HG03460 (cell line): ENCODE data around the gene TPRA1.

Source experiments
- ATAC-seq: cut with Tn5 transposase; IDR thresholded peaks from one replicate; pipeline ENCODE4 v1.9.1; 2021; ENCODE audit not compliant: unreplicated experiment

Gene TPRA1

DNA sequence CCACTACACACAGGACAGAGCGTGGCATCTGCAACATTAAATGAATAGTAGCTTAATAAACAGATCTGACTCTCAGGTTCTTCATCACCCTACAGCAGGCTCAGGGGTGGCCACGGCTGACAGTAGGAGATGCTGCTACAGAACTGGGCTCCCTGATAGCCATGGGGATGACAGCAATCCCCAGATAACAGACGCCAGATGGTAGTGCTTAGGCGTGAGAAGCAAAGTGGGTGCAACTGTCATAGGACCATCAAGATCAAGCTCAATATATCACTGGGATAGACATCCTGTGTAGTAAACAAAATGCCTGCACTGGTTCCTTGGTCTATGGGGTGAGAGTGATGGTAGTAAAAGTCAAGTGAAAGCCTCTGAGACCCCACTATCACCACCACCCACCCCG, 2.6 kb upstream of the TPRA1 start:
- ATAC-seq = no peak

DNA sequence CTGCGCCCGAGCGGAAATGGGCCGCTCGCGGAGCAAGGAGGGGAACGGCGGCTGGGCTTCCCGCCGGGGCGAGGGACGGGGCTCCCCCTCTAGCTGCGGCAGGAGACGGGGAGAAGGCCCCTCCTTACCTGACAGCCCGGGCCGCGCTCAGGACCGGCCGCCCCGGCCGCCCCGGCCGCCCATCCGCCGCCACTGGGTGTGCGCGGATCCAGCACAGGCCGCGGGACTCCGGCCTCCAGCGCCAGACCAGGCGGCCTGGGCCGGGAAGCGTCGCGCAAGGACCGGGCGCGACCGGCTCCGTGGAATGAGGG, 296 bp downstream of the TPRA1 start:
- ATAC-seq = peak; percentile 19

- ATAC-seq = peak; percentile 14
Measured at GRCh38 chr3:127589600-127590281, 792 bp downstream of the TPRA1 start.

DNA sequence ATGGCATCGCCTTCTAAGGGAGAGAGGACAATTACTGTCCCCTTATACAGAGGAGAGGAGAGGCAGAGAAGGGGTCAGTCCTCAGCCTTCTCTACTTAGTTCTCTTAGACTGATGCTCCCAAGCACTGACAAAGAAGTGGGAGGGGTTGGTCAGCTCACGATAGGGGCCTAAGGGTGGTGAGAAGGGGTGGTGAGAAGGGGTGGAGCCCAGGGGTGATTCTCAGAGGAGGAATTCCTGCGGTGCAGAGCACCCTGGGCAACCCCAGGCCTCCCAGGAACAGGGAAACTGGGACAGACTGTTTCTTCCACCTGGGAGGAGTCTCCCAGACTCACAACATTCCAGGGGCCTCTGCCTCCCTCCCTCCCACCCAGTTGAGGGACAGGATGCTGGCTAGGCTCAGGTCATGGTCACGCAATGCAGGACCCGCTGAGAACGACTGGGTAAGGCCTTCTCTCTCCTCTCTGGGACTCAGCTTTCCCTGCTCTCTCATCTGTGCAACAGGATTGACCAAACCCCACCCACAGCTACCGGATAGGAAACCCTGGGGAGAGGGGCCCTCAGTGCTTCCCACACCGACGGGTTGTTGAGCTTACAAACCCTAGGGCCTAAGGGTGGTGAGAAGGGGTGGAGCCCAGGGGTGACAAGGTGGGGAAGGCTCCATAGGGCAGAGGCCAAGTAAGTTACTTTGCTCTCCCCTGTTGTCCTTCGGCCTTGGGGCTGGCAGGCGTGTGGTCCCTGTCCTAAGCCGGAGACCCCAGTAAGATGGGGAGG, 1.5 kb downstream of the TPRA1 start:
- no peak for ATAC-seq

GRCh38 chr3:127587876-127588275, 2.7 kb downstream of the TPRA1 start:
- ATAC-seq = no peak

GRCh38 chr3:127585813-127586413, 4.6 kb downstream of the TPRA1 start:
- ATAC-seq = no peak

- ATAC-seq = no peak
Measured at GRCh38 chr3:127585163-127585812, 5.2 kb downstream of the TPRA1 start.

- no peak for ATAC-seq
Measured at GRCh38 chr3:127584734-127585133, 5.8 kb downstream of the TPRA1 start.

GRCh38 chr3:127580327-127581060, 10.0 kb downstream of the TPRA1 start:
- ATAC-seq = no peak

DNA sequence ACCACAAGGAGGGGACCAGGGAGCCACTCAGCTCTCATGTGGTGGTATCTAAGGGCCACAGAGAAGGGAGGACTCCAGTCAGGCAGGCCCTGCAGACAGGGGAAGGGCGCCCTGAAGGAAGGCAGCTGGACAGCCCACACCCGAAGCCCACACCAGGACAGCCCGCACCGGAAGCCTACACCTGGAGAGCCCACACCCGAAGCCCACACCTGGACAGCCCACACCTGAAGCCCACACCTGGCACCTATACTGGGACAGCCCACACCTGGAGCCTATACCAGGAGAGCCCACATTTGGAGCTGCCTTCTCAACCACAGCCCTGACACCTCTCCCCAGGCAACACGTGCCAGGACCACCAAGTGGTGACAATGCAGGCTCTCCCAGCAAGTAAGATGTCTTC, 11.7 kb downstream of the TPRA1 start:
- no peak for ATAC-seq

DNA sequence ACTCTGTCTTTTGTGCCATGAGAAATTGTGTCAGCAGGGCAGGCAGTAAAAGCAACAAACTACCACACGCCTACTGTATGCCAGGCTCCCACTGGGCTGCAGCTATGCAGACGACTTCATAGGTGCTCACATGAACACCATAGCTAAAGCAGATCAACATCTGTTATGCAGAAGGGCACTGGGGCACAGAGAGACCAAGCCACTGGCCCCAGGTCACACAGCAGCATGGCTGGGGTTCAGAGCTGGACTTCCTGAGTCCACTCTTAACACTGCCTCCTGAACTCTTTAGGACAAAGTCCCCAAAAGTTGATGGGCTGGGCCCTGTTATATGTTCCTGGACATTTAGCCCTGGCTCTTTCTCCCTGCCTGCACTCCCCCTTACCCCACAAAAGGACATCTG, 12.4 kb downstream of the TPRA1 start:
- no peak for ATAC-seq

DNA sequence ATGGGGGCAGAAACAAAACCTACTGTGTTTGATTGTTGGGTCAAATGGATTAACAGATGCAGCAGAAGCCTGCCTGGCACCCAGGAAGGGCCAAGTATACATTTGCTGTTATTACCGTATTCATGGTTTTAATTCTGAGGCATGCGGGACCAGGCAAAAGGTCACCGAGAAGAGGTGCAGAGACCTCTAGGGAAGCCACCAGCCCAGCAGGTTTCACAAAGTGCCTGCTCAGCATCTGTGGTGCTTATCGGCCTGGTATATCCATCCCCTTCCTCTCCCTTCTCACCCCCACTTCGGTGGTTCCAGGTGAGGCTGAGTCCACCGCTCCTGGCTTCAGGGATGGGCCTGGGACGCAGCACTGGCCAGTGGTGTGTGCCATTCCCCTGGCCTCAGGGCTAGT, 13.1 kb downstream of the TPRA1 start:
- no peak for ATAC-seq

DNA sequence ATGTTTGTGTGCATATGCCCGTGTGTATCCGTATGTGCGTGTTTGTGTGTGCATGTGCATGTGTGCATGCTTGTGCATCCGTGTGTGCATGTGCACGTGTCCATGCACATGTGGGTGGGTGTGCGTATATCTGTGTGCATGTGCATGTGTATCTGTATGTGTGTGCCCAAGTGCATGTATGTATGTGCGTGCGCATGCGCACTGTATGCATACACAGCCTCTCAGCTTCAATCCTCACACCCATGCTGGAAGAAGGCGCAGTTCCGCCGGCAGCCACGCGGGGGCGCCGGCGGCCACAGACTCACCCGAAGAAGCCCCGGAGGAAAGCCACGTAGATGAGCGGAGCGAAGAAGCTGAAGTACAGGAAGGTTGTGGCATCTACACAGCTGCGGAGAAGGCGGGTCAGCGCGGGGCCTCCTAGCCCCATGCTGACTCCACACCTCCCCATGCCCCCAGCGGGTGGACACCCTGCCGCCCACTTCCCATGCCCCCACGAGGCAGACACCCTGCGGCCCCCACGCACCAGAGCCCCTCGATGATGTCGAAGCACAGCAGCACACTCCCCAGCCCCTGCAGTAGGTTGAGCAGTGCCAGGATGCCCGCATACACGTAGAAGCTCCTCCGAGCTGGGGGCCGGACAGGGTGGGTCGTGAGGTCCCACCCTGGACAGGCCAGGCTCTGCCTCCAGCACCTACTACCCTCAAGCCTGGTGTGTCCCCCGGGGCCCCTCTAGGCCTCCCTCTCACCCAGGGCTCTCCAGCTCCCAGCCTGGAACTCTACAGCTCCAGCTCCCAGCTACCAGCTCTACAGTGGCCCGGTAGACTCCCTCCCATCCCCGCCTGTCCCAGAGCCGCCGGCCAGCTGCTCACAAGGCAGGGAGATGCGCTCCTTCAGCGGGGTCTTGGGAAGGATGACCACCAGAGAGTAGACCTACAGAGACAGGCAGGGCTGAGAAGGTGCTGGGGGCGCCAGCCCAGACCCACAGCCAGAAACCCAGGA, 15.4 kb downstream of the TPRA1 start:
- peak; percentile 70 for ATAC-seq

GRCh38 chr3:127573912-127574311, 16.6 kb downstream of the TPRA1 start:
- ATAC-seq = no peak

DNA sequence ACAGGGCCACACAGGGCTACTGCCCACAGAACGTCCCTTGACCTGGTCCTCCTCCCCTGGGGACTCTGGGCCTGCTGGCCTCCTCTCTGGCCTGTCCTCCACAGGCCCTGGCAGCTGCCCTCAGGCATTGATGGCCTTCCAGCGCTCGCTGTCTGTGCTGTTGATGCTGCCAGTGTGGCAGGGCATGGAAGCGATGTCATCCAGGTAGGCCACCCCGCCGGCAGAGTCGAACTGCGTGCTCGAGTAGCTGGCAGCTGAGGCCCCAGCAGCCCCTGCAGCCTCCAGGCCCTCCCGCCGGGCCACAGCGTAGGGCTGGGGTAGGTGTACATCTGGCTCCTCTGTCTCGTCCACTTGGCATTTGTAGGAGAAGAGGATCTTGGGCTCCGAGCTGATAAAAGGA, 17.1 kb downstream of the TPRA1 start:
- ATAC-seq = no peak

GRCh38 chr3:127572735-127573134, 17.8 kb downstream of the TPRA1 start:
- ATAC-seq = no peak

DNA sequence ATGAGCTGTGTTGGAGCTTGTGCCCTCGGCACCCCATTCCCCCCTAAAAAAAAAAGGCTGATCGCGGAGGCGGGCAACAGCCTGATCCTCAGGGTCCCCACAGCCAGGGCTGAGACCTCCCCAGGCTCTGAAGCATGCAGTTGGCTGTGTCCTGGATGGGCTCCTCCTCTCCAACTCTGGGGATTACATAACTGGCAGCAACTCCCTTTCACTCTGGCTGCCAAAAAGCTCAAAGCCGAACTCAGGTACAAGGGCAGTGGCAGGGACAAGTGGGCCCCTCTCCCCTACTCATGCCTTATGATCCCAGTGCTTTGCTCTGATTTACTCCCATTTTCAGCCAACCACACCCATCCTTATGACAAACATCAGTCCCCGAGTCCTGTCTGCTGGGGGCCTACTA, 18.3 kb downstream of the TPRA1 start:
- ATAC-seq = no peak

GRCh38 chr3:127570520-127570919, 20.0 kb downstream of the TPRA1 start:
- ATAC-seq = no peak

DNA sequence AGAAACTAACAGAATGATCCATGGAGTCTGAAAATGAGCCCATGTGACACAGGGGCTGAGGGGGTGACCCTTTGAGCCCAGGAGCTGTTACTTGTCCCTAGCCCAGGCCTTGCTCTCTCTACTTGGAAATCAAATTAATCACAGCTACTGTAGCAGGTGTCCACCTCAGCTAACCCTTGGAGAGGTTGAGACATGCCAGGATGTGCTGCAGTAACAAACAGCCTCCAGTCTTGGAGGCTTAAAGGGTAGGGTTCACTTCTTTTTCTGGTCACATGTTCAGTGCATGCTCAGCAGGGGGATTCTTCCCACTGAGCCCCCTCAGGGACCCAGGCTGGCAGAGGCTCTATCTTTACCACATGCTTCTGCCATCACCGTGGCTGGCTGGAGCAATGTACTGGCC, 21.4 kb downstream of the TPRA1 start:
- ATAC-seq = no peak

DNA sequence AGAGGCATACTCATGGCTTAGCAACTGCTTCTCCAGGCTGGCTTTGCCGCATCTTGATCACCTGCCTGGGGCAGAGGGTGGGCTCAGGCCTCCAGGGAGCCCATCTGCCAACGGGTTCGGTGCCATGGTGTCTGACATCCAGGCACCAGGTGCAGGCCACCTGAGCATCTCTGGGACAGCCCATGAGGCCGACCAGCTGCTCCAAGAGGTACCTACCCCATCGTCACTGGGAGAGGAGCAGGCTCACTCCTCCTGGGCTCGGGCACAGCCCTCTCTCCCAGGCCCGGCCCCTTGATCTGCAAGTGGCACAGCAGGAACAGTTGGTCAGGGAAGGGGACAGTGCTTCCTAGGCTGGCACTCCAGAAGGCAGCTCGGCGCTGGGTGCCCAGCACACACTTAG, 21.9 kb downstream of the TPRA1 start:
- no peak for ATAC-seq
